GM19438 (cell line): ENCODE results near the gene UBXN7.
A peak's percentile ranks its signal among the peaks of the same experiment; 100 is the strongest.
"Not testable (repeated sequence)": the region's sequence is repeated elsewhere in the genome, so short reads cannot be mapped to it uniquely, and the experiment has no call there.

Source experiments
- ATAC-seq: cut with Tn5 transposase; IDR thresholded peaks from one replicate; pipeline ENCODE4 v1.9.1; 2021; ENCODE audit warnings: low read depth; ENCODE audit not compliant: unreplicated experiment

UBXN7 gene

GRCh38 chr3:196321162-196321561 lies 111.1 kb downstream of the UBXN7 start:
- ATAC-seq, result no peak

DNA sequence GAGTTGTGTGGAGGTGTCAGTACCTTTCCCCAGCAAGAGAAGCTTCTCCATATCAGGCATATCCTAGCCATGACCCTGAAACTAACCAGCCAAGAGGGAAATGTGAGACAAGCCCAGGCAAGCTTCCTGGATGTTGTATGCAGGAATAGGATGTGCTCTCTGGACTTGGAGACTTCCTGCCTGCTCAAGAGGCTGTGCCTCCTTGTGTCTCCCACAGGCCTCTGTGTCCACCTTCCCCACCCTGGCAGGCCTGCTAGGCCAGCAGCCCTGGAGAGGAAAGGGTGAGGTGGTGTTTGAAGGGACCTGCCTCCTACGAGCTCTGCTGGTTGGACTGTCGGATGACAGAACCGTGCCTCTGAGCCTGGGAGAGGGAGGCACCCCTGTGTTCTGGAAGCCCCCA lies 112.1 kb downstream of the UBXN7 start:
- no peak for ATAC-seq

DNA sequence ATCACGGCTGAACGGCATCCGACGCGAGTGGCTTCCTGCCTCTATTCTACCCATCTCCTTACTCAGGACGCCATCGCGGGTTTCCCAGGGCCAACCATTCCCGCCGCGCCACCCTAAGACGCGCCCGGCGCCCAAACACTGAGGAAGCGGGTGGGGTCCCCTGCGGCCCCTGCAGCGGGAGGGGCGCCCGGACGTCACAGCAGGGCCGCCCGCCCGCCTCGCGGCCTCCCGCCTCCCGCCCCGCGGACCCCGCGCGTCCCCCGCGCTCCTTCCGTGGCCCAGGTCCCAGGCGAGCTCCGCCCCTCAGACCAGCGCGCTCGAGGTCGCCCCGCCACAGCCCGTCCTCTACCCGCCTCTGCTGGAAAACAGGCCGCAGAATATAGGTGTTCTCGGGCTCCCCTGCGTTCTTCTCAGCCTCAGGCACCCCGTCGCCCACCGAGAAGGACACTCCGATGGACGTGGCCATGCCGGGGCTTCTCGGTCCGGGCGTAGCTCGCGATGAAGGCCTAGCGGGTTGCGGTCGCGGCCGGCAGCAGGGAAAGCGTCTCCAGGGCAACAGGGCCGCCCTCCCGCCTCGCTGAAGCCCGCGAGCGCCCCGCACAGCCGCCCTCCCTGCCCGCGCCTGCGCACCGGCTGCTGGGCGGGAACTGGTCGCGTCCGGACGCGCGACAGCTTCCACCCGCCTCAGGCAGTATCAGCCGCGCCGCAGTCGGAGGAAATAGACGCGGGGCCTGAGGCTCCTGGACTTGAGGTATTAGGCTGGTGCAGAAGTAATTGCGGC lies 114.3 kb downstream of the UBXN7 start, which contains the start of gene DYNLT2B:
TSS of gene DYNLT2B (minus strand) at position 554 of the 781 bp plus-strand sequence. CDS start at position 466, 88 bp downstream.
- ATAC-seq, result peak; percentile 76

DNA sequence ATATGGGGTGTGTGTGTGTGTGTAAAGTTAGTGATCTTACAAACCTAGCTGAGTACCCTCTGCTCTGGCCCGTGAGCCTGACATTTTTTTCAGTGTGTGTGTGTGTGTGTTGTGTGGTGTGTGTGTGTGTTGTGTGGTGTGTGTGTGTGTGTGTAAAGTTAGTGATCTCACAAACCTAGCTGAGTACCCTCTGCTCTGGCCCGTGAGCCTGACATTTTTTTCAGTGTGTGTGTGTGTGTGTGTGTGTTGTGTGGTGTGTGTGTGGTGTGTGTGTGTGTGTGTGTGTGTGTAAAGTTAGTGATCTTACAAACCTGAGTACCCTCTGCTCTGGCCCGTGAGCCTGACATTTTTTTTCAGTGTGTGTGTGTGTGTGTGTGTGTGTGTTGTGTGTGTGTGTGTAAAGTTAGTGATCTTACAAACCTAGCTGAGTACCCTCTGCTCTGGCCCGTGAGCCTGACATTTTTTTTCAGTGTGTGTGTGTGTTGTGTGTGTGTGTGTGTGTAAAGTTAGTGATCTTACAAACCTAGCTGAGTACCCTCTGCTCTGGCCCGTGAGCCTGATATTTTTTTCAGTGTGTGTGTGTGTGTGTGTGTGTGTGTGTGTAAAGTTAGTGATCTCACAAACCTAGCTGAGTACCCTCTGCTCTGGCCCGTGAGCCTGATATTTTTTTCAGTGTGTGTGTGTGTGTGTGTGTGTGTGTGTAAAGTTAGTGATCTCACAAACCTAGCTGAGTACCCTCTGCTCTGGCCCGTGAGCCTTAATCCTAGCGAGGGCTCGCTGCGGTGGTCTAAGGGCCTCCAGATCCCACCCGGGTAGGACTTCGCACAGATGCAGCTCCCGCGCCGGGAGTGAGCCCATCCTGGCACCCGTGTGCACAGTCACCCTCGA lies 115.2 kb downstream of the UBXN7 start:
- ATAC-seq, result not testable (repeated sequence)

DNA sequence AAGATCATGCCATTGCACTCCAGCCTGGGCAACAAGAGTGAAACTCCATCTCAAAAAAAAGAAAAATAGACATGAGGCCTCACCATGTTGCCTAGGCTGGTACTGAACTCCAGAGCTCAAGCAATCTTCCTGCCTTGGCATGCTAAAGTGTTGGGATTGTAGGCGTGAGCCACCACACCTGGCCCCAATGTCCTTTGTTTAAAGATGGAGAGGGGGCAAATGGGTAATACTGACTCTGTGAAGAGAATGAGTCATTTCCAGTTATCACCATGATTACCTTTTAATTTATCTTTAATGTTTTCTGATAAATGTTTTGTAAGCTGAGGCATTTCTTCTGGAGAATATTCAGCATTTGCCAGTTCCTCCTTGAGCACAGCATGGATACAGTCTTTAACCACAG lies 116.4 kb downstream of the UBXN7 start:
- ATAC-seq, result no peak

- ATAC-seq, result no peak
These were observed 117.6 kb downstream of the UBXN7 start for GRCh38 chr3:196314597-196314996.

DNA sequence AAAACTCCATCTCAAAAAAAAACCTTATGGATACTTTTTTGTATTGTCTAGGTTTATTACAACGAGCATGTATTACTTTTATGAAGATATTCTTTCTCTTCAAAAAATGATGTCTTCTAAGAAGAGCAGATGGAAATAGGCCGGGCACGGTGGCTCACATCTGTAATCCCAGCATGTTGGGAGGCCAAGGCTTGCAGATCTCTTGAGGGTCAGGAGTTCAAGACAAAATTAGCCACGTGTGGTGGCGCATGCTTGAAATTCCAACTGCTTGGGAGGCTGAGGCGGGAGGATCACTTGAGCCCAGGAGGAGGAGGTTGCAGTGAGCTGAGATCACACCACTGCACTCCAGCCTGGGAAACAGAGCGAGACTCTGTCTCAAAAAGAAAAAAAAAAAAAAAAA lies 118.1 kb downstream of the UBXN7 start:
- ATAC-seq, result not testable (repeated sequence)

GRCh38 chr3:196302960-196303359 lies 129.3 kb downstream of the UBXN7 start:
- ATAC-seq, result not testable (repeated sequence)

GRCh38 chr3:196302551-196302950 lies 129.7 kb downstream of the UBXN7 start:
- ATAC-seq, result not testable (repeated sequence)

- ATAC-seq, result no peak
These were observed 133.7 kb downstream of the UBXN7 start for GRCh38 chr3:196298521-196298920.
